NCI-H2029 treated with DMSO at 0.1 percent for 48 hours (cell line): ENCODE measurements around the gene EBF3.

ENCODE experiments used
- DNase-seq: peaks from one replicate; lab custom pipeline; 2025; lab: John Stamatoyannopoulos, UW

Gene EBF3

GRCh38 chr10:129959544-129960480, 4.3 kb downstream of the EBF3 start:
- DNase-seq: no peak

- no peak for DNase-seq
Observed at GRCh38 chr10:129958629-129959543, 5.2 kb downstream of the EBF3 start.

GRCh38 chr10:129958148-129958628, 5.9 kb downstream of the EBF3 start:
- DNase-seq: no peak

- DNase-seq: no peak
Observed at GRCh38 chr10:129956876-129957673, 7.0 kb downstream of the EBF3 start.

- DNase-seq: no peak
Observed at GRCh38 chr10:129956286-129956670, 7.8 kb downstream of the EBF3 start.

- DNase-seq: no peak
Observed at GRCh38 chr10:129955601-129956285, 8.3 kb downstream of the EBF3 start.

GRCh38 chr10:129954492-129955315, 9.4 kb downstream of the EBF3 start:
- no peak for DNase-seq

GRCh38 chr10:129953119-129954051, 10.7 kb downstream of the EBF3 start:
- no peak for DNase-seq

- DNase-seq: no peak
Observed at GRCh38 chr10:129952378-129953118, 11.5 kb downstream of the EBF3 start.

GRCh38 chr10:129951970-129952265, 12.2 kb downstream of the EBF3 start:
- no peak for DNase-seq

- DNase-seq: no peak
Observed at GRCh38 chr10:129951101-129951969, 12.7 kb downstream of the EBF3 start.

- DNase-seq: no peak
Observed at GRCh38 chr10:129950676-129951075, 13.4 kb downstream of the EBF3 start.

- no peak for DNase-seq
Observed at GRCh38 chr10:129949891-129950291, 14.2 kb downstream of the EBF3 start.

- DNase-seq: no peak
Observed at GRCh38 chr10:129949411-129949810, 14.7 kb downstream of the EBF3 start.

- no peak for DNase-seq
Observed at GRCh38 chr10:129946859-129947258, 17.2 kb downstream of the EBF3 start.

GRCh38 chr10:129945941-129946760, 17.9 kb downstream of the EBF3 start:
- no peak for DNase-seq

- no peak for DNase-seq
Observed at GRCh38 chr10:129945526-129945925, 18.5 kb downstream of the EBF3 start.
